Activated naive CD4-positive, alpha-beta T cell treated with anti-CD3 and anti-CD28 coated beads, Interleukin-2, amount 50 U/mL, for 24 hours (primary cell): ENCODE results near the gene MECP2.
"Not testable (repeated sequence)": the region's sequence is repeated elsewhere in the genome, so short reads cannot be mapped to it uniquely, and the experiment has no call there.

Experiments used
- H3K27ac Mint-ChIP-seq: one replicate; pipeline ENCODE4 v1.8.0; 2021; ENCODE audit warnings: mild to moderate bottlenecking, mixed read lengths
- H3K27me3 Mint-ChIP-seq: one replicate; pipeline ENCODE4 v1.8.0; 2021; ENCODE audit warnings: mixed read lengths
- H3K36me3 Mint-ChIP-seq: one replicate; pipeline ENCODE4 v1.8.0; 2021; ENCODE audit warnings: mixed read lengths
- H3K4me1 Mint-ChIP-seq: one replicate; pipeline ENCODE4 v1.8.0; 2021; ENCODE audit warnings: mixed read lengths
- H3K4me3 Mint-ChIP-seq: one replicate; pipeline ENCODE4 v1.8.0; 2021; ENCODE audit warnings: mild to moderate bottlenecking, mixed read lengths
- H3K9me3 Mint-ChIP-seq: one replicate; pipeline ENCODE4 v1.8.0; 2021; ENCODE audit warnings: mixed read lengths

The MECP2 gene

DNA sequence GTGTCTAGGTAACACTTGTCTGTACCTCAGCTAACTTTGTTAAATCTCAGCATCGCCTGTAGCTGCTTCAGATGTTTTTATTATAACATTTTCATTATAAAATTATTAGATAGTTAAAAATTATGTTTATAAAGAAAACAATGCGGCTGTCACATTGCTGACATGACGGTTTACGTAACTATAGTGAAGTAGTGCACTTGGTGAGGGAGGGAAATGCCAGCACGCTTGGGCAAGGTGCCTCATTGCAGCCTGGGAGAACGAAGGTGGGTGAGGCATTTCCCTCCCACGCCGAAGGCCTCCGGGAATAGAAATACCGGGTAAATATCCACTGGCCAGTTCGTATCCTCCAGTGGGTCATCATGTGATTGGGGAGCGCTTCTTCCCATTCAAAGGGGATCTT lies 109.0 kb downstream of the MECP2 start:
- Mint-ChIP-seq H3K4me1 (peaks cover 33% of the 10 kb centered on the region), H3K27ac (no peak overlapping the region), H3K36me3 (no peaks in the 10 kb centered on the region), H3K4me3 (no peak overlapping the region), H3K27me3 (no peaks in the 10 kb centered on the region), H3K9me3 (no peaks in the 10 kb centered on the region)

DNA sequence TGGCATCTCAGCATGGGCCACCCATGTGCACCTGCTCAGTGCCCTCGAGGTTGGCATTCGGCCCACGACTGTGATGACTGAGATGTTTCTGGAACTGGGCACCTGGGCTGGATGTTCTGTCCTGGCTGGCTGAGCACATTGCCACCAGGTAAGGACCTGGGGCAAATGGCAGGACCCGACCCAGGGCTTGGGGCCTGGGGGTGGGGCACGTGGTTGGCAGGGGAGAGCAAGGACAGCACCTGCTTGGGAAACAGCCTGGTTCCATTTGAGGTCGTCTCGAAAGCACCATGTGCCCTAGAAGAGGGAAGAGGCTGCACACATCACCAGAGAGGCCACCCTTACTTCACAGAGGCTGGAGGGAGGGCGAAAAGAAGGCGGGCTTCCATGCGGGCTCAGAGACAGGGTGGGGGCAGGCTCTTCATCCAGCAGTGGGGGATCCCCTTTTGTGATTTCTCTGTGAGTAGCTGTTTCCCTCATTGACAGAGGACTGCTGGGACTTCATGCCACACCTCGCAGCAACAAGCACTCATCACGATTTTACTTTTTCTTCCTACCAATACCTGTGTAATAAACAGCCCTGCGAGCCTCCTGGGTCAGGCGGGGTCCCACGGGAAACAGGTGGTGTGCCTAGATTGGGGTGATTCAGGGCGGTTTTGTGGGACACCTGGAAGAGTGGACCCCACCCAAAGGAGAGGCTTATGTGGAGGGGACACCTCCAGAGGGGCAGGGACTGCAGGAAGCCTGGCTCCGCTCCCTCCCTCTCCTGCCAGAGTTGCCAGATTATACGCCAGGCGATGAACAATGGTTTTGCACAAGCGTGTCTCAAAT lies 113.0 kb downstream of the MECP2 start:
- Mint-ChIP-seq H3K27me3 (no peaks in the 10 kb centered on the region), H3K36me3 (no peaks in the 10 kb centered on the region), H3K4me1 (peaks cover 38% of the 10 kb centered on the region), H3K9me3 (no peaks in the 10 kb centered on the region), H3K27ac (peak overlapping the region; percentile 97), H3K4me3 (peak overlapping the region; percentile 81)

DNA sequence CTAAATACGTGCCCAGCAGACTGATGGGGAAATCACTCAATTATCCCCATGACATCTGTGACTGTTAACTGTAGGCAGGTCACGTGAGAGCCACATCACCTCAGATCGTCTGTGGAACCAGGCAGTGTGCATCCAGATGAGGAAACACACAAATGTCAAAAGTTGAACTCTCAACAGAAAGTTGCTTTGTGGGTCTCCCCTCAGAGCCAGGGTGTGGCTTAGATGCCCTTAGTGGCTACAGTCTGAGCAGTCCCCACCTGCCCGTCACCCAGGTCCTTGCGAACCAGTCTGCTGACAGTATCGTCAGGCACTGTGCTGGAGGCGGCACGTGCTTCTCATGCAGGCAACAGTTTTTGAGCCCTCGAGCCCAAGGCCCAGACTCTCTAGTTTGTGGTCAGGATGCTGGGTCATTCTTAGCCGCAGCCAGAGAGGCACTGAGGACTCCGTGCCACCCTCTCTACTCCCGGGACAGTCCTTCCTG lies 114.2 kb downstream of the MECP2 start:
- H3K4me3 Mint-ChIP-seq, result peak overlapping the region; percentile 72
- no peaks in the 10 kb centered on the region for H3K27me3 Mint-ChIP-seq
- H3K9me3 Mint-ChIP-seq, result no peaks in the 10 kb centered on the region
- H3K36me3 Mint-ChIP-seq, result no peaks in the 10 kb centered on the region
- H3K4me1 Mint-ChIP-seq, result peaks cover 34% of the 10 kb centered on the region
- H3K27ac Mint-ChIP-seq, result peak overlapping the region; percentile 76

DNA sequence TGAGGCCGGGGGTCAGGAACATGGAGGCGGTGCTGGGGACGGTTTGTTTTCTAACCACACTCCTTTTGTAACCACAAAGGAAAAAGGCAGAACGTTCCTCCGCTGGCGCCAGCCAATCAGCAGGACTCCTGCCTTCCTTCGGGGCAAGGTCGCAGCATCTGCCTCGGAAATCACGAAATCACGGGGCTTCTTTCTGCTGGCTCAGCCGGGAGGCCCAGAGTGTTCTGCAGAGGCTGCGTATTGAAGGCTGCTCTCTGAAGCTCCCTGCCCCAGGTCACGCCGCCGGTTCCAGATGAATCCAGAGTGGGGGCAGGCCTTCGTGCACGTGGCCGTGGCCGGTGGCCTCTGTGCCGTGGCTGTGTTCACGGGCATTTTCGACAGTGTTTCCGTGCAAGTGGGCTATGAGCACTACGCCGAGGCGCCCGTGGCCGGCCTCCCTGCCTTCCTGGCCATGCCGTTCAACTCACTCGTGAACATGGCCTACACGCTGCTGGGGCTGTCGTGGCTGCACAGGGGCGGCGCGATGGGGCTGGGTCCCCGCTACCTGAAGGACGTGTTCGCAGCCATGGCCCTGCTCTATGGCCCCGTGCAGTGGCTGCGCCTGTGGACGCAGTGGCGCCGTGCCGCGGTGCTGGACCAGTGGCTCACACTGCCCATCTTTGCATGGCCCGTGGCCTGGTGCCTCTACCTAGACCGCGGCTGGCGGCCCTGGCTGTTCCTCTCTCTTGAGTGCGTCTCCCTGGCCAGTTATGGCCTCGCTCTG lies 115.6 kb downstream of the MECP2 start:
- Mint-ChIP-seq H3K4me1 (peaks cover 34% of the 10 kb centered on the region), H3K9me3 (no peaks in the 10 kb centered on the region), H3K27ac (peak overlapping the region; percentile 88), H3K36me3 (no peaks in the 10 kb centered on the region), H3K4me3 (peak overlapping the region; percentile 74), H3K27me3 (no peaks in the 10 kb centered on the region)

DNA sequence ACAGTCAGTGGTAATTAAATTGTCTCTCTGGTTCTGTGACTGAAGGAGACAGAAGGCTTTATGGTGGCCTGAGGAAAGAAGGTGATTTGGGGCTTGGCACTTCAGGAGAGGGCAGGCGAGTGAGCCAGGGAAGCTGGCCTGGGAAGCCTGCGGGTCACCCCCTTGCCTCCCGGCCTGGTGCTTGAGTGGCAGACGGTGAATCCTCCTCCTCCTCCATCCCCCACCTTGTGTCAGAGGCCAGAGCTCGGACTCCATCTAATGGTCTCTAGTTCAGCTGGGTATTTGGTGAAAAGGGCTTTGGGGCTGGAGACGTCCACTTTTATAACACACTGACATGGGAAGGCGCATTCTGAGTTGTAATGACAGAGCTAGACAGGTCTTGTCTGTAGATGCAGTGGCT lies 116.3 kb downstream of the MECP2 start:
- no peaks in the 10 kb centered on the region for H3K9me3 Mint-ChIP-seq
- peak overlapping the region; percentile 74 for H3K4me3 Mint-ChIP-seq
- no peaks in the 10 kb centered on the region for H3K36me3 Mint-ChIP-seq
- no peaks in the 10 kb centered on the region for H3K27me3 Mint-ChIP-seq
- peak overlapping the region; percentile 88 for H3K27ac Mint-ChIP-seq
- peaks cover 34% of the 10 kb centered on the region for H3K4me1 Mint-ChIP-seq

DNA sequence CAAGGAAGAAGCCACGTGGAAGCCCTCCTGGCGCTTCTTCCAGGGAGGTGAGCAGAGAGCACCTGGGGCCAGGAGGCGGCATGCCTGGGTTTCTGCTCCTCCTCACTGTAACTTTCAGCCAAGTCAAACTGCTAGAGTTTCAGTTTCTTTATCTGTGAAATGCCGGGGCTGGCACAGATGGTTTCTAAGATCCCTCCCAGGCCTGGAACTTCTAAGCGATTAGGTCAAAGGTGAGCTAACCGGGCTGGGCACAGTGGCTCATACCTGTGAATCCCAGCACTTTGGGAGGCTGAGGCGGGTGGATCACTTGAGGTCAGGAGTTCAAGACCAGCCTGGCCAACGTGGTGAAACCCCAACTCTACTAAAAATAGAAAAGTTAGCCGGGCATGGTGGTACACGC lies 117.1 kb downstream of the MECP2 start:
- H3K36me3 Mint-ChIP-seq, H3K27me3 Mint-ChIP-seq, H3K9me3 Mint-ChIP-seq: not testable (repeated sequence)
- H3K27ac Mint-ChIP-seq, result peak overlapping the region; percentile 82
- H3K4me3 Mint-ChIP-seq, result peak overlapping the region; percentile 72
- H3K4me1 Mint-ChIP-seq, result peaks cover 38% of the 10 kb centered on the region

DNA sequence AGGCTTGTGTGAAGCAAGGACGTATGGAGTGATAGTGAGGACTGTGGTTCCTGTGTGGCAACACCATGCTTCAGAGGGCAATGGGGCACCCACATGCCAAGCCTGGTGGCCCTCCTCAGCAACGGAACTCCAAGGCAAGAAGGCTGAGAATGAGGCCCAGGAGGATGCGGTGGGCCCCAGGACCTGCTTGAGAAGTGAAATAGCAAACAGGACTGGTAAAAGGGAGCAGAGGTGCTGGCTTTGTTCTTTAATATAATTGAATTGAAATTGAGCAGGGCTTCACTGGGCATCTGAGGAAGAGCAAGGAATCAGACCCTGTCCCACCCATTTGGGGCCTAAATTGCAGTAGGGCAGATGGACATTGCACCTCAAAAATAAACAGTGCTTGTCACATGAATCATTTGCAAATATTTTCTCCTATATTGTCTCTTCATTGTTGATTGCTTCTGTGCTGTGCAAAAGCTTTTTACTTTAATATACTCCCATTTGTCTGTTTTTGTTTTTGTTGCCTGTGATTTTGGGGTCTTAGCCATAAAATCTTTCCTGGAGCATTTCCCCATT lies 122.7 kb downstream of the MECP2 start:
- H3K4me1 Mint-ChIP-seq, result peaks cover 18% of the 10 kb centered on the region
- no peaks in the 10 kb centered on the region for H3K27me3 Mint-ChIP-seq
- peak overlapping the region; percentile 20 for H3K4me3 Mint-ChIP-seq
- peak overlapping the region; percentile 86 for H3K27ac Mint-ChIP-seq
- no peaks in the 10 kb centered on the region for H3K9me3 Mint-ChIP-seq
- peaks cover 2% of the 10 kb centered on the region for H3K36me3 Mint-ChIP-seq

DNA sequence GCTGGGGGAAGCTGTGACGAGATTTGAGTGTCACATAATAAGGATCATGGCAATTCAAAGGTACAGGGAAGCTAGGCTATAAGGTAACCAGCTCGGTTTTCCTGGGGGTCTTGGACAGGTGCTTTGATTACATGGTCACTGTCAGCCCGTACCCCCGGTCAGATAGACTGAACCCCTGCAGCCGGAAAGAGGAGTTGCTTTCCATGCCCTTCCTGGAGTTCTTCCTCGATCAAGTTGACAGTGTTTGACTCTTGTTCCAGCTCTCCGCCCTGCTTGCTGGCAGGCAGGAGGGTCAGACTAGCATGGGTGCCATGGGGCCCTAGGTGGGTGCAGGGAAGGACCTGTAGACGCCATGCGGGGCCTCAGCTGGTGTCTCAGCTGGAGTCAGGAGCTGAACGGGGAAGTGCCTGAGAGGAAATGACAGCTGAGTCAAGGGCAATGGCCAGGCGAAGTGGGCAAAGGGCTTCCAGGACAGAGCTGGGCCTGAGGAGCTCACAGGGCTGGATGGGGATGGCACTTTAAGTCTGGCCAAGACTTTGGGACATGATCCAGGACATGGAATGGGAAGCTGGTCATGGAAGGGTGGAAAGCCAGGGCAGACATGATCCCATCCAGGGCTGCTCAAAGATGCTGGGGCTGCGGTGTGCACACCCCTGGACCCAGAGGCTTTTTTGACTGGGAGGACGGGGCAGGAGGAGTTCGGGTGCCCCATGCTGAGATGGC lies 123.4 kb downstream of the MECP2 start:
- H3K27ac Mint-ChIP-seq, result peak overlapping the region; percentile 86
- peaks cover 2% of the 10 kb centered on the region for H3K36me3 Mint-ChIP-seq
- H3K27me3 Mint-ChIP-seq, result no peaks in the 10 kb centered on the region
- H3K9me3 Mint-ChIP-seq, result no peaks in the 10 kb centered on the region
- H3K4me3 Mint-ChIP-seq, result peak overlapping the region; percentile 89
- H3K4me1 Mint-ChIP-seq, result peaks cover 18% of the 10 kb centered on the region

DNA sequence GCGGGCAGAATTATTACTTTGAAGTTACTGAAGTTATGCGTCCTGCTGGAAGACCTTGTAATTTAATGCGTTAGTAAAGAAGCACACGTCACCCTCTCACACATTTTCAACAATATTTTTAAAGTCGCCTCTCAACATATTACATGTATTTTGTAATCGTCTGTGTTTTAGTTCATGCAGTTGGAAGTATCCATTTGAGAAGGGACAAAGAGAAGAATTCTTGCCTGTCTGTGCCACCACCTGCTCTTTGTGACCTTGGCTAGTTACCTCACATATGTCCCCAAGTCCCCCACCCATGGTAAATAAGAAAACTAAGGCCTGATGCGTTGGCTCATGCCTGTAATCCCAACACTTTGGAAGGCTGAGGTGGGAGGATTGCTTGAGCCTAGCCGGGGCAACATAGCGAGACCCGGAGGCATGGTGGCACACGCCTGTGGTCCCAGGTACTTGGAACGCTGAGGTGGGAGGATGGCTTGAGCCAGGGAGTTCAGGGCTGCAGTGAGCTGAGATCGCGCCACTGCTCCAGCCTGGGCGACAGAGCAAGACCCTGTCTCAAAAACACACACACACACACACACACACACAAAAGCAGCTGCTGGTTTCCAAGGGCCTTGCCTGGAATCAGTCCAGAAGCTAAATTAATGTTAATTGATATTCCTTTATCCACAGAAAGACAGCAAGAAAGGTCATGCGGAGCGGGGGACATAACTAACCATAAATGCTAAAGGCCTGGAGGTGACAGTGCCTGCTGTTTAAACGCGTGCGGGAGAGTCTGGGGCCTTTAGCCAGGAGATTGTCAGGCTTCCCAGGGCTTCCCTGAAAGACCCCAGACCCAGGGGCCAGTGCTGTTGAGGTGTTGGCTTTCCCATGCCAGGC lies 124.2 kb downstream of the MECP2 start:
- Mint-ChIP-seq H3K27me3 (no peaks in the 10 kb centered on the region), H3K4me1 (peaks cover 18% of the 10 kb centered on the region), H3K36me3 (peaks cover 2% of the 10 kb centered on the region), H3K27ac (peak overlapping the region; percentile 86), H3K4me3 (peak overlapping the region; percentile 89), H3K9me3 (no peaks in the 10 kb centered on the region)

DNA sequence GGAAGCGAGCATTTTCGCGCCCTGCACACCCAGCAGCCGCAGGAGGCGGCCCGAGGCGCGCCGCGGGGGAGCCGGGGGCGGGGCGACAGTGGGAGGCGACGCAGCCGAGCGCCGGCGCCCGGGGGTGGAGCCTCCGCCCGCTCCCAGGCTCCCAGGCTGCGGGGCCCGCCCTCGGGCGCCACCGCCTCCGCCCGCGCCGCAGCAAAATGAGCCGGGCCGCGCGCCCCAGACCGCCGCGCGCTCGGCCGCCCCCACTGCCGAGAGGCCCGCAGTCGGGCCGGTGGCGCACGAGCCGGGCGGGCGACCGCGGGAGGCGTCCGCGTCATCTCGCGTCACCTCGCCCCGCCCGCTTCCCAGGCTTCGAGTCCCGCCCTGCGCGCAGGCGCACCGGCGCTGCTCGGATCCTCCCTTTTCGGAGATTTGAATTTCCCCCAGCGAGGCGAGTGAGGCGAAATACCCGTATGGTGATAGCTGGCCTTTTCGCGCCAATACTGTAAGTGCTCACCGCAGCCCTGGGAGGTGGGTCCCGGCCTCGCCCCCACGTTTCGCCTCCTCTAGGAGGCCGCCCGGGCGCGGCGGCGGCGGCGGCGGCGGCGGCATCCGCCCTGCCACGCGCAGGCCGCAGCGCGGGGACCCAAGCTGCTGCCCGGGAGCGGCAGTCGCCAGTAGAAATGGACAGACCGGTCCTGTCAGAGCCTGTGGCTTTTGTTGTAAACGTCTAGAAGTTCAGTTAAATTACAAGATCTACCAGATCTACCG lies 125.0 kb downstream of the MECP2 start, which contains the start of gene TMEM187:
TSS of gene TMEM187 (plus strand) at position 387 of the 759 bp plus-strand sequence. CDS start 9,309 bp downstream, outside the sequence.
- Mint-ChIP-seq H3K4me3 (peak within 1 kb of the TSS; percentile 100), H3K36me3 (peaks cover 6% of the 10 kb centered on the region), H3K4me1 (peaks cover 26% of the 10 kb centered on the region), H3K9me3 (no peaks in the 10 kb centered on the region), H3K27ac (peak within 1 kb of the TSS; percentile 100), H3K27me3 (no peaks in the 10 kb centered on the region)
